Naive thymus-derived CD8-positive, alpha-beta T cell (primary cell): Measurements from ENCODE around the gene GGT6. TPM values are rescaled to one million over a fixed set of nuclear protein-coding genes. Genes with fewer than 3 reads are reported as not detected.
A peak's percentile ranks its signal among the peaks of the same experiment; 100 is the strongest.
"Not testable (repeated sequence)": the region's sequence is repeated elsewhere in the genome, so short reads cannot be mapped to it uniquely, and the experiment has no call there.

Source experiments
- ATAC-seq, 2 donors: fragments of 150-1000 bp; cut with Tn5 transposase in 1 of 2; sonication (Bioruptor Pico), chemical (Tn5 transposase) in 1 of 2; 1 replicate in 1 of 2; 2 replicates in 1 of 2; pipeline ENCODE4 v1.10.0; 2021; ENCODE audit warnings: mild to moderate bottlenecking in 2 of 2, moderate library complexity in 2 of 2
- POLR2A ChIA-PET: fragments of 350-600 bp; sonication (Branson Sonifier 250); formaldehyde crosslinking; loops from one replicate; lab custom pipeline; 2021; ENCODE audit warnings: antibody characterized with exemption; lab: Charles Lee
- DNase-seq, 10 donors: peaks; one replicate each; pipeline versions ENCODE4 v3.0.0 to v3.0.0-alpha.2; 2020 to 2022
- H3K27ac Mint-ChIP-seq, 10 donors: one replicate each; pipeline ENCODE4 v1.8.0; 2020 to 2022; ENCODE audit warnings: mild to moderate bottlenecking in 10 of 10, mixed read lengths in 10 of 10, moderate library complexity in 4 of 10, inconsistent platforms in 1 of 10
- H3K27me3 Mint-ChIP-seq, 5 donors: one replicate each; pipeline ENCODE4 v1.8.0; 2021 to 2022; ENCODE audit warnings: mixed read lengths in 5 of 5
- H3K36me3 Mint-ChIP-seq, 3 donors: one replicate each; pipeline ENCODE4 v1.8.0; 2020 to 2022; ENCODE audit warnings: mixed read lengths in 3 of 3, mild to moderate bottlenecking in 2 of 3, inconsistent platforms in 1 of 3
- H3K4me1 Mint-ChIP-seq, 4 donors: one replicate each; pipeline ENCODE4 v1.8.0; 2021 to 2022; ENCODE audit warnings: mixed read lengths in 4 of 4
- H3K4me3 Mint-ChIP-seq, 10 donors: one replicate each; pipeline ENCODE4 v1.8.0; 2020 to 2022; ENCODE audit warnings: mild to moderate bottlenecking in 10 of 10, mixed read lengths in 10 of 10, moderate library complexity in 6 of 10, inconsistent platforms in 1 of 10
- H3K9me3 Mint-ChIP-seq, 9 donors: one replicate each; pipeline ENCODE4 v1.8.0; 2020 to 2022; ENCODE audit warnings: mixed read lengths in 9 of 9, mild to moderate bottlenecking in 3 of 9, inconsistent platforms in 1 of 9, moderate library complexity in 1 of 9
- polyA plus RNA-seq, 3 donors: library from polyadenylated mRNA; unstranded; fragments of 300-500 nt; fragmentation: Illumina TruSeq; gene quantifications; one replicate each; pipeline ENCODE4 v1.2.3, GENCODE V29; 2021
- total RNA-seq, 8 experiments: library from RNA in 2 of 8; stranded (reverse) in 2 of 8; gene quantifications; one replicate each; pipeline ENCODE4 v1.2.3 and lab custom pipeline; 2021 to 2026

GGT6 gene
- total and polyA plus RNA-seq, 5 experiments from 2014 or later = not detected

DNA sequence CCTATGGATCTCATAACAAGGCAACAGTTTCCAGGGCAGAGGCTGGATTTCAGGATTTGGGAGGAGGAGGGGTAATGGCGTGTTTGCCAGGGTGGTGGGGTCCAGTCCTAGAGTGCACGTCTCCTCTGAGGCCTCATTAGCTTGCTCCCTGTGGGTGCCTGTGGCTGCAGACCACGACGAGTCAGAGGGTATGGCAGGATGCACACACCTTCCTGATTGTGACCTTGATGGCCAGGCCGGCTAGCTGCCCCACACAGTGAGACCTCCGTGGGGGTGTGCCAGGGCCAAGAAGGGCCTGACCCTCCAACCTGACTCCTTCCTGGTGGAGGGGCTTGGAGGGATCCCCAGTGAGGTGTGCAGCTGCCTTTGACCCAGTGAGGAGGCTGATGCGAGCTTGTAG lies 19.9 kb upstream of the GGT6 start:
- no peak overlapping the region for H3K27ac Mint-ChIP-seq
- peaks cover 3 to 37% (median 30%) of the 10 kb centered on the region in 5 donors for H3K27me3 Mint-ChIP-seq
- no peak overlapping the region for H3K4me3 Mint-ChIP-seq
- POLR2A ChIA-PET = no interaction called here
- no peaks in the 10 kb centered on the region for H3K36me3 Mint-ChIP-seq
- ATAC-seq (no peak), DNase-seq (peak in 1 of 10 donors; percentile 15)
- H3K4me1 Mint-ChIP-seq = peaks cover 2 to 9% (median 6%) of the 10 kb centered on the region in 4 donors
- H3K9me3 Mint-ChIP-seq = no peaks in the 10 kb centered on the region

DNA sequence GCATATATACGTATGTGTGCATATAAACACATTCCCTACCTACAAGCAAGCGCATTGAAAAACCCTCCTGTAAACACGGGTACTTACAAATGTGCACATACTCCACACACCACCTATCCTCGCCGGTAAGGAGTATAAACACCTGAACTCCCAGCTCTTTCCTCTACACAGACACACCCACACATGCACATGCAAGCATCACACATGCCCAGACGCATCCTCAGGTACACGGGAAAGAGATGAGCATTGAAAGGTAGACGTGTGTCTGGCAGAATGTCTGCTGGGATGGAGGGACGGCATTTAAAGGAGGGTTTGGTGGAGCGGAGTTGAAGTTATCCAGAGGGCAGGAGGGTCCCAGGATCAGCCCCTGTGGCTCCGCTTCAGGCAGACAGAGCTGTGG lies 19.3 kb upstream of the GGT6 start:
- Mint-ChIP-seq H3K4me1 (peaks cover 2 to 9% (median 6%) of the 10 kb centered on the region in 4 donors), H3K27me3 (peaks cover 3 to 35% (median 27%) of the 10 kb centered on the region in 5 donors), H3K27ac (no peak overlapping the region), H3K4me3 (no peak overlapping the region), H3K9me3 (no peaks in the 10 kb centered on the region), H3K36me3 (no peaks in the 10 kb centered on the region)
- ATAC-seq = no peak
- POLR2A ChIA-PET = no interaction called here
- DNase-seq = peak in 1 of 10 donors; percentile 6

DNA sequence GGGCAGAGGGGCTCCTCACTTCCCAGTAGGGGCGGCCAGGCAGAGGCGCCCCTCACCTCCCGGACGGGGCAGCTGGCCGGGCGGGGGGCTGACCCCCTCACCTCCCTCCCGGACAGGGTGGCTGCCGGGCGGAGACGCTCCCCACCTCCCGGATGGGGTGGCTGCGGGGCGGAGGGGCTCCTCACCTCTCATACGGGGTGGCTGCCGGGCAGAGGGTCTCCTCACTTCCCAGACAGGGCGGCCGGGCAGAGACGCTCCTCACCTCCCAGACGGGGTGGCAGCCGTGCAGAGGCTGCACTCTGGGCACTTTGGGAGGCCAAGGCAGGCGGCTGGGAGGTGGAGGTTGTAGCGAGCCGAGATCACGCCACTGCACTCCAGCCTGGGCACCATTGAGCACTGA lies 18.0 kb upstream of the GGT6 start:
- H3K27me3 Mint-ChIP-seq = peaks cover 2 to 28% (median 20%) of the 10 kb centered on the region in 5 donors
- H3K4me1 Mint-ChIP-seq, H3K4me3 Mint-ChIP-seq, ATAC-seq, H3K27ac Mint-ChIP-seq, H3K36me3 Mint-ChIP-seq, POLR2A ChIA-PET, H3K9me3 Mint-ChIP-seq: not testable (repeated sequence)
- peak in 1 of 10 donors; percentile 30 for DNase-seq

DNA sequence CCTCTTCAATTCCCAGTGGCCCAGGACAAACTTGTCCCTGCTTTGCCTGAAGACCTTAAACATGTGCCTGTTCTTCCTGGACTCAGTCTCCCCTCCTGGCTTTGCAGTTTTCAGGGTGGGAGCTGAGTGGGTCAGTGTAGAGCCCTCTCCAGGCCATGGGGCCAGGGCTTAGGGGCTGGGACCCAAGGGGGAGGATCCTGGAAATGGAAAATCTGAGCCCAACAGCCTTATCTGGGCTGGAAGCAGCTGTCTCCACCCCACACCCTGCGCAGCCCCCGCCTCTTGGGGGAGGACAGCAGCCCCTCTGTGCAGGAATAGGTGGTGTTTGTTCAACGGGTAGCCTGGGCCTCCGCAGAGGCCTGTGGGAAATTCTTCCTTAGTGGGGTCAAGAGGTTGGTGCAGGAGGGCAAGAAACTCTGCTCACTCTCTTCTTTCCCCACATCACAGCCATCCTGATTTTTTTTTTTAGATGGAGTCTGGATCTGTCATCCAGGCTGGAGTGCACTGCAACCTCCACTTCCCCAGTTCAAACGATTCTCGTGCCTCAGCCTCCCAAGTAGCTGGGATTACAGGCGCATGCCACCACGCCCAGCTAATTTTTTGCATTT lies 17.1 kb upstream of the GGT6 start:
- Mint-ChIP-seq H3K9me3 (no peaks in the 10 kb centered on the region), H3K36me3 (no peaks in the 10 kb centered on the region), H3K27ac (no peak overlapping the region), H3K4me1 (peaks cover 2 to 7% (median 5%) of the 10 kb centered on the region in 4 donors), H3K4me3 (no peak overlapping the region), H3K27me3 (peaks cover 0 to 19% (median 11%) of the 10 kb centered on the region in 5 donors)
- ATAC-seq (no peak), DNase-seq (peak in 1 of 10 donors; percentile 51)
- POLR2A ChIA-PET = no interaction called here

DNA sequence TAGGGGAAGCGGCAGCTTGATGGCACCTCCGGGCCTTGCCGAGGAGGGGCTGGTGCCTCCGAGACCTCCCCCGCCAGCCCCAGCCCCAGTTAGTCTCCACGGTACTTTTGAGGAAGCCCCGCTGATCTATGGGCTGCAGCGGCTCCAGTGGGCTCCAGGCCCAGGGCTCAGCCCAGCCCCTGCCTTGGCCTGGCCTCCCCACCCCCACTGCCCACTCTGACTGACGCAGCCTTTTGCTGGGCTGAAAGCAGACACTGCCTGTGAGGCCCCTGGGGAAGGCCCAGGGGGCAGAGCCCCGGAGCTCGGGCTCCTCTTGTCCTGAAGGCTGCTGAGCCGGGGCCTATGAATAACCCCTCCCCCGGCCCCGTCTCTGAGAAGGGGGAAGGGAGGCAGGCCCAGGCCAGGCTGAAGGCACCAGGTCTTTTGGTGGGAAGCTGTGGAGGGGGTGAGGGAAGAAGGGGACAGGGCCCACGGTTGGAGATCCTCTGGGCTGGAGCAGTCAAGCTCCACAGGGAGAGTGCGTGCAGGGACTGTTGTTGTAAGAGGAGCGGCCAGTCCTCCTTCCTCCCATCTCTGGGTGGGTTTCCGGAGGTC lies 16.4 kb upstream of the GGT6 start:
- Mint-ChIP-seq H3K4me1 (peaks cover 2 to 7% (median 5%) of the 10 kb centered on the region in 4 donors), H3K36me3 (no peaks in the 10 kb centered on the region), H3K4me3 (no peak overlapping the region), H3K27me3 (peaks cover 0 to 12% (median 8%) of the 10 kb centered on the region in 5 donors), H3K27ac (no peak overlapping the region), H3K9me3 (no peaks in the 10 kb centered on the region)
- DNase-seq (peak in 1 of 10 donors; percentile 38), ATAC-seq (no peak)
- POLR2A ChIA-PET = no interaction called here

GRCh38 chr17:4576161-4576558 lies 15.8 kb upstream of the GGT6 start:
- no peaks in the 10 kb centered on the region for H3K9me3 Mint-ChIP-seq
- peaks cover 2 to 7% (median 5%) of the 10 kb centered on the region in 4 donors for H3K4me1 Mint-ChIP-seq
- no peaks in the 10 kb centered on the region for H3K36me3 Mint-ChIP-seq
- H3K4me3 Mint-ChIP-seq = no peak overlapping the region
- H3K27me3 Mint-ChIP-seq = peaks cover 0 to 6% (median 4%) of the 10 kb centered on the region in 5 donors
- peak in 1 of 10 donors; percentile 21 for DNase-seq
- no peak for ATAC-seq
- POLR2A ChIA-PET = no interaction called here
- H3K27ac Mint-ChIP-seq = no peak overlapping the region

DNA sequence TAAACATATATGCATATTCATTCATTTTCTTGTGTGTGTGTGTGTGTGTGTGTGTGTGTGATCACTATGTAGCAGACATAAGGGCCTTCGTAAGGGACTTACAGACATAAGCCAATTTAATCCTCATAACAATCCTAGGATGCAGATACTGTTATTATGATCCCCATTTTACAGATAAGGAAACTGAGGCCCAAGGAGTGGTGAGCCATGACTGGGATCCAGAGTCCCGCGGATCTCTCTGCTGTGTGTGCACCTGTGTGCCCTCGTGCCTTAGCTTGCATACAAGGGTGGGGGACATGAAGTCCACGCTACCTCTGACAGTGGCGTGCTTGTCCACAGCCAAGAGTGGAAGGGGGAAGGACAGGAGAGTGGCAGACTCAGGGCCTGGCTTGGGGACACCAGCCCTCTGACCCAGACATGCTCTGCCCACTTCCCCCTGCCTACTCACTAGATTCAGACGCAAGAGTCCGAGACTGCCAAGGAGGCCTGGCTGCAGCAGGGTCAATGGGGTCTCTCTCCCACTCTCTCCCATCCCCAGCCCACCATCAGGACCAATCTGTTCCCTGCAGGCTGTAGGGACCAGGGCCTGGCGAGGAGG lies 14.2 kb upstream of the GGT6 start:
- POLR2A ChIA-PET = no interaction called here
- no peaks in the 10 kb centered on the region for H3K36me3 Mint-ChIP-seq
- H3K27me3 Mint-ChIP-seq = peaks cover 0 to 2% (median 0%) of the 10 kb centered on the region in 5 donors
- no peaks in the 10 kb centered on the region for H3K9me3 Mint-ChIP-seq
- no peak for ATAC-seq
- peak in 1 of 10 donors; percentile 55 for DNase-seq
- H3K4me1 Mint-ChIP-seq = peaks cover 2 to 13% (median 5%) of the 10 kb centered on the region in 4 donors
- no peak overlapping the region for H3K4me3 Mint-ChIP-seq
- H3K27ac Mint-ChIP-seq = no peak overlapping the region

DNA sequence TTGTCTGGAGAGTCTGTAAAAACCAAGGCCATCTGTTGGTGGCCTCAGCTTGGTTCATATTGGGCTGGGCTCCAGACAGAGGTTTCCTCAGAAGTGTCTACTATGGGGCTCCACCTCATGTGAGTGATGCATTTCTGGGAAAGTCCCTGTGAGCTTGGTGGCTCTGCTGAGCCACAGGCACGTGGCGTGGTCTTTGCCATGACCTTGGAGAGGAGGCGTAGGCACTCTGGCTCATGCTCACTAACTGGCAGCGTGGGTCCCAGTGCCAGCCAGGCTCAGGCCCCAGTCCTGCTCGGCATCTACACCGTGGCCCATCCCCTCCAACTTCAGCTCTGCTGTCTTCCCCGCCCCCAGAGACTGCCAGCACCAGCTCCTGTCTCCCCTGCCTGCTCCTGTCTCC lies 13.3 kb upstream of the GGT6 start:
- Mint-ChIP-seq H3K4me1 (peaks cover 2 to 15% (median 7%) of the 10 kb centered on the region in 4 donors), H3K9me3 (no peaks in the 10 kb centered on the region), H3K36me3 (no peaks in the 10 kb centered on the region), H3K4me3 (no peak overlapping the region), H3K27me3 (peaks cover 0 to 2% (median 0%) of the 10 kb centered on the region in 5 donors), H3K27ac (peak overlapping the region in 2 of 10 donors; percentile 25 to 28)
- DNase-seq = peak in 3 of 10 donors; percentile 17 to 23 (median 20)
- POLR2A ChIA-PET = no interaction called here
- ATAC-seq = peak; percentile 94

DNA sequence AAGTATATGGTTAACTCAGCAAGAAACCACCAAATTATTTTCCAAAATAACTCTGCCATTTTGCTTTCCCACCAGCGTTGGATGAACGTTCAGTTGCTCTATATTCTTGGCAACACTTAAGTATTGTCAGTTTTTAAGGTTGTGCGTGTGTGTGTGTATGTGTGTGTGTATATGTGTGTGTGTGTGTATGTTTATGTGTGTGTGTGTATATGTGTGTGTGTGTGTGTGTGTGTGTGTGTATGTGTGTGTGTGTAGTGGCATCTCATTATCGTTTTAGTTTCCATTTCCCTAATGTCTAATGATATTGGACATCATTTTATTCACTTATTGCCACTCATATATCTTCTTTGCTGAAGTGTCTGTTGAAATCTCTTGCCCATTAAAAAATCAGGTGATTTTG lies 12.7 kb upstream of the GGT6 start:
- H3K27ac Mint-ChIP-seq = peak overlapping the region in 2 of 10 donors; percentile 25 to 28
- H3K9me3 Mint-ChIP-seq = no peaks in the 10 kb centered on the region
- H3K4me3 Mint-ChIP-seq = no peak overlapping the region
- H3K27me3 Mint-ChIP-seq = peaks cover 0 to 2% (median 0%) of the 10 kb centered on the region in 5 donors
- DNase-seq (no peak), ATAC-seq (no peak)
- POLR2A ChIA-PET = no interaction called here
- no peaks in the 10 kb centered on the region for H3K36me3 Mint-ChIP-seq
- peaks cover 2 to 15% (median 7%) of the 10 kb centered on the region in 4 donors for H3K4me1 Mint-ChIP-seq

- H3K9me3 Mint-ChIP-seq = no peaks in the 10 kb centered on the region
- H3K4me1 Mint-ChIP-seq = peaks cover 2 to 15% (median 7%) of the 10 kb centered on the region in 4 donors
- H3K4me3 Mint-ChIP-seq = no peak overlapping the region
- H3K36me3 Mint-ChIP-seq = no peaks in the 10 kb centered on the region
- POLR2A ChIA-PET = no interaction called here
- H3K27me3 Mint-ChIP-seq = peaks cover 0 to 2% (median 0%) of the 10 kb centered on the region in 5 donors
- DNase-seq = no peak
- ATAC-seq = no peak
- no peak overlapping the region for H3K27ac Mint-ChIP-seq
Observed at GRCh38 chr17:4572131-4572530, 11.8 kb upstream of the GGT6 start.

DNA sequence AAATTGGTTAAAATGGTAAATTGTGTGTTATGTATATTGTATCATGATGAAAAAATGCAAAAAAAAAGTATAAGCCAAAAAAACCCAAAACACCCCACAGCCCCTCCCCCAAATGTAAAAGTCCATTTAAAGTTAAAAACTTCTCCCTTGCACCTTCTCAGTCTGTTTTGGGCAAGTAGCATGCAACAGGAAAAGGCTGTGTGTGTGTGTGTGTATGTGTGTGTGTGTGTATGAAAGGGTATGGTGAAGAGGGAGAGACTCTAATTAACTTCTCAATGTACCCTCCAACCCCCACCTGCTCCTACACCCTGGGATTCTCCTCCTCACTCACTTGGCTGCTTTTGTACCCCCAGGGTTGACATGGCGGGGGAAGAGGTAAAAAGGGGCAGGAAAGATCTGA lies 9.2 kb upstream of the GGT6 start:
- POLR2A ChIA-PET = no interaction called here
- peak overlapping the region in 1 of 10 donors; percentile 19 for H3K27ac Mint-ChIP-seq
- H3K27me3 Mint-ChIP-seq = no peaks in the 10 kb centered on the region
- no peak for ATAC-seq
- H3K4me3 Mint-ChIP-seq = no peak overlapping the region
- H3K9me3 Mint-ChIP-seq = no peaks in the 10 kb centered on the region
- peak in 2 of 10 donors; percentile 19 to 38 for DNase-seq
- H3K36me3 Mint-ChIP-seq = no peaks in the 10 kb centered on the region
- peaks cover 6 to 27% (median 16%) of the 10 kb centered on the region in 4 donors for H3K4me1 Mint-ChIP-seq

GRCh38 chr17:4566785-4567184 lies 6.4 kb upstream of the GGT6 start:
- ATAC-seq = peak; percentile 53 to 72
- POLR2A ChIA-PET = interaction anchor here (0.6 to 1.2 kb wide), 6 partner anchors 12 to 328 kb away, joined by 3 to 8 read pairs (median 5); partner anchors contain the start of genes MYBBP1A and SPNS3
- Mint-ChIP-seq H3K27me3 (no peaks in the 10 kb centered on the region), H3K4me1 (peaks cover 4 to 31% (median 23%) of the 10 kb centered on the region in 4 donors), H3K9me3 (no peaks in the 10 kb centered on the region), H3K27ac (peak overlapping the region in 1 of 10 donors; percentile 59), H3K36me3 (no peaks in the 10 kb centered on the region), H3K4me3 (peak overlapping the region in 2 of 10 donors; percentile 2 to 16)
- peak in 5 of 10 donors; percentile 18 to 70 (median 25) for DNase-seq
